GM19035 (cell line): Measurements from ENCODE around the gene CDH23.

Experiments used
- ATAC-seq: cut with Tn5 transposase; IDR thresholded peaks from one replicate; pipeline ENCODE4 v1.9.1; 2021; ENCODE audit not compliant: unreplicated experiment

CDH23 gene

GRCh38 chr10:71462062-71462935 is 65.6 kb downstream of the CDH23 start:
- ATAC-seq = no peak

- ATAC-seq = no peak
Observed at GRCh38 chr10:71463111-71463510, 66.4 kb downstream of the CDH23 start.

- ATAC-seq = no peak
Observed at GRCh38 chr10:71465551-71466252, 69.0 kb downstream of the CDH23 start.

- no peak for ATAC-seq
Observed at GRCh38 chr10:71466330-71466729, 69.6 kb downstream of the CDH23 start.

- no peak for ATAC-seq
Observed at GRCh38 chr10:71467161-71467560, 70.4 kb downstream of the CDH23 start.

GRCh38 chr10:71467569-71468362 is 71.0 kb downstream of the CDH23 start:
- ATAC-seq = no peak

GRCh38 chr10:71468363-71469094 is 71.8 kb downstream of the CDH23 start:
- ATAC-seq = no peak

GRCh38 chr10:71471006-71471405 is 74.3 kb downstream of the CDH23 start:
- no peak for ATAC-seq

- no peak for ATAC-seq
Observed at GRCh38 chr10:71471957-71472365, 75.2 kb downstream of the CDH23 start.

- no peak for ATAC-seq
Observed at GRCh38 chr10:71472466-71472865, 75.7 kb downstream of the CDH23 start.

GRCh38 chr10:71472912-71473311 is 76.2 kb downstream of the CDH23 start:
- ATAC-seq = no peak

GRCh38 chr10:71473671-71474599 is 77.2 kb downstream of the CDH23 start:
- no peak for ATAC-seq

- no peak for ATAC-seq
Observed at GRCh38 chr10:71474702-71475242, 78.1 kb downstream of the CDH23 start.

GRCh38 chr10:71475243-71475871 is 78.6 kb downstream of the CDH23 start:
- no peak for ATAC-seq

- ATAC-seq = no peak
Observed at GRCh38 chr10:71476228-71477011, 79.7 kb downstream of the CDH23 start.

- ATAC-seq = no peak
Observed at GRCh38 chr10:71478173-71478572, 81.5 kb downstream of the CDH23 start.

- ATAC-seq = no peak
Observed at GRCh38 chr10:71478813-71479365, 82.2 kb downstream of the CDH23 start.

GRCh38 chr10:71479831-71480230 is 83.1 kb downstream of the CDH23 start:
- no peak for ATAC-seq
